NCI-H748 (cell line): Measurements from ENCODE around the gene SLC38A2.

Source experiments
- DNase-seq: peaks from one replicate; lab custom pipeline; 2025; ENCODE audit not compliant: unreplicated experiment; lab: John Stamatoyannopoulos, UW

Gene SLC38A2

GRCh38 chr12:46377678-46378077 lies 5.1 kb upstream of the SLC38A2 start:
- DNase-seq = no peak

- DNase-seq = no peak
Measured at GRCh38 chr12:46376579-46376978, 4.0 kb upstream of the SLC38A2 start.

GRCh38 chr12:46374711-46375110 lies 2.1 kb upstream of the SLC38A2 start:
- DNase-seq = no peak

- no peak for DNase-seq
Measured at GRCh38 chr12:46374310-46374709, 1.7 kb upstream of the SLC38A2 start.

GRCh38 chr12:46373301-46374296 lies 1.0 kb upstream of the SLC38A2 start:
- DNase-seq = peak; percentile 68

- peak; percentile 83 for DNase-seq
Measured at GRCh38 chr12:46371718-46372543, 642 bp downstream of the SLC38A2 start.

GRCh38 chr12:46370792-46371717 lies 1.5 kb downstream of the SLC38A2 start:
- DNase-seq = peak; percentile 91

GRCh38 chr12:46370380-46370734 lies 2.2 kb downstream of the SLC38A2 start:
- no peak for DNase-seq

GRCh38 chr12:46369474-46370379 lies 2.8 kb downstream of the SLC38A2 start:
- no peak for DNase-seq

- DNase-seq = no peak
Measured at GRCh38 chr12:46369095-46369473, 3.5 kb downstream of the SLC38A2 start.

- DNase-seq = no peak
Measured at GRCh38 chr12:46368684-46369083, 3.9 kb downstream of the SLC38A2 start.

GRCh38 chr12:46368138-46368537 lies 4.4 kb downstream of the SLC38A2 start:
- no peak for DNase-seq

GRCh38 chr12:46367351-46368029 lies 5.1 kb downstream of the SLC38A2 start:
- DNase-seq = no peak

- DNase-seq = no peak
Measured at GRCh38 chr12:46366771-46367170, 5.8 kb downstream of the SLC38A2 start.

GRCh38 chr12:46365951-46366379 lies 6.6 kb downstream of the SLC38A2 start:
- DNase-seq = no peak

GRCh38 chr12:46364777-46365580 lies 7.6 kb downstream of the SLC38A2 start:
- DNase-seq = no peak

GRCh38 chr12:46364300-46364696 lies 8.3 kb downstream of the SLC38A2 start:
- DNase-seq = no peak

- DNase-seq = no peak
Measured at GRCh38 chr12:46363582-46364299, 8.8 kb downstream of the SLC38A2 start.
